KBM-7 (cell line): ENCODE results near the gene CHSY1.

Source experiments
- DNase-seq: peaks from one replicate; pipeline ENCODE4 v3.0.0-alpha.2; 2015
- in situ Hi-C: fragments of 300-500 bp; cut with MboI; formaldehyde crosslinking; loops from 2 replicates; pipeline ENCODE4 v1.14.3; 2020; ENCODE audit warnings: low sequenced_read_pairs, low pct_unique_long_range_greater_than_20kb, mixed read lengths

Gene CHSY1

DNA sequence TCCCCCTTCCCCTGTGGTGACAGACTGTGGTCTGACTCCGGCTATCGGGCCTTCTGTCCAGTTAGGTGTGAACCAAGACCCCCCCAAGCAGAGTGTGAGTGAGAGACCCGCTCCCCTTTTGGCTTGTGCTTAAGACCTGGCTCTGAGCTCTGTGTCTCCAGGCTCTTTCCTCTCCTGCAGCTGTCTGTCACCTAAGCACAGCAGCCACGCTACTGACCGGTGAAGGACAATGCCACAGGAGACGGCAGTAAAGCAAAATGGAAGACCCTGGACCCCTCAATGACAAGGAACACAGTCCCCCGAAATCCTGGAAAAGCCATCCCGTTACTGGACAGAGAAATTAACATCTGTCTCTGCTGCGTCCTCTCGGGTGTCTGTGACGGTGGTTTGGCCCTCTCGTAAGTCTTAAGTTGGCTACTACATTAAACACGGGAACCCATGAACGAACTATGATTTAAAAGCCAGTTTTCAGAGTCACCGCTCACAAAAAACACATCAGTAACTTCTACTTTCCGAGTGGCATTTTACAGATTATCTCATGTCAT lies 53.7 kb downstream of the CHSY1 start:
- DNase-seq: no peak
- in situ Hi-C loops: no loop called here

- no peak for DNase-seq
- in situ Hi-C loops: no loop called here
These were observed 57.2 kb downstream of the CHSY1 start for GRCh38 chr15:101194546-101195125.

DNA sequence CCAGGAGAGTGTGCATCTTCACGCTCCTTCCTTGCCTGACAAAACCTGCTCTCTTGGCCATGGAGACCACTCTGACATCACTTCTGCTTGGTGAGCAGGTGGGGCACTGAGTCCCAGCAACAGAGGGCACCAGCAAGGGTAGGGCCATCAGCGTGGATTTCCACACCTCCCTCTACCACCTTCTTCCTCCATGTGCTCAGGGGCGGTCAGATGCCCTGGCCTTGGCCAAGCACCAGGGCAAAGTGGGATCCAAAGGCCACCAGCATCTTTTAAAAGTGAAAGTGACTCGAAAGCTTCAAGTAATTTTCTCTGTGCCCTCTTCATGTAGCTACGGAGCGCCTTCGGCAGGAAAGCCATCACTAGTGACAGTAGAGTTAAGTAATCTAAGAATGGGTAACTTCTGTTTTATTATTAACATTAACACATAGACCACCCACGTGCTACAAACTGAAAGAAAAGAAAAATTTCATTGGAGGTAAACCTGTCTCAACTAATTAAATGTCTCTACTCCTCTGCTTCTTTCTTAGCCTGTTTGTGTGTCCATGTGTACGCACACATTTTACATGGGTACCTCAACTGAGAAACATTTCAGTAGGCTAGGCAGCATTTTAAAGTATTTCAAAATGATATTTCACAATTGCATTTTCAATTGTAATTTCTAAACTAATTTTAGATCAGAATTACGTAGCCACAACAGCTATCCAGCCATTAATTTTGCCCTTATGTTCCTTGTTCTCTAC lies 57.9 kb downstream of the CHSY1 start:
- in situ Hi-C loops: no loop called here
- no peak for DNase-seq

- in situ Hi-C loops: no loop called here
These were observed 58.7 kb downstream of the CHSY1 start for GRCh38 chr15:101193120-101193644.

GRCh38 chr15:101192081-101192480 lies 59.8 kb downstream of the CHSY1 start:
- no peak for DNase-seq
- in situ Hi-C loops: no loop called here

More at GRCh38 chr15:101193120-101193644, 58.7 kb downstream of the CHSY1 start:
- DNase-seq: no peak

- in situ Hi-C loops: no loop called here
- no peak for DNase-seq
These were observed 60.6 kb downstream of the CHSY1 start for GRCh38 chr15:101191242-101191641.

GRCh38 chr15:101190092-101190595 lies 61.7 kb downstream of the CHSY1 start:
- in situ Hi-C loops: no loop called here
- DNase-seq: no peak

DNA sequence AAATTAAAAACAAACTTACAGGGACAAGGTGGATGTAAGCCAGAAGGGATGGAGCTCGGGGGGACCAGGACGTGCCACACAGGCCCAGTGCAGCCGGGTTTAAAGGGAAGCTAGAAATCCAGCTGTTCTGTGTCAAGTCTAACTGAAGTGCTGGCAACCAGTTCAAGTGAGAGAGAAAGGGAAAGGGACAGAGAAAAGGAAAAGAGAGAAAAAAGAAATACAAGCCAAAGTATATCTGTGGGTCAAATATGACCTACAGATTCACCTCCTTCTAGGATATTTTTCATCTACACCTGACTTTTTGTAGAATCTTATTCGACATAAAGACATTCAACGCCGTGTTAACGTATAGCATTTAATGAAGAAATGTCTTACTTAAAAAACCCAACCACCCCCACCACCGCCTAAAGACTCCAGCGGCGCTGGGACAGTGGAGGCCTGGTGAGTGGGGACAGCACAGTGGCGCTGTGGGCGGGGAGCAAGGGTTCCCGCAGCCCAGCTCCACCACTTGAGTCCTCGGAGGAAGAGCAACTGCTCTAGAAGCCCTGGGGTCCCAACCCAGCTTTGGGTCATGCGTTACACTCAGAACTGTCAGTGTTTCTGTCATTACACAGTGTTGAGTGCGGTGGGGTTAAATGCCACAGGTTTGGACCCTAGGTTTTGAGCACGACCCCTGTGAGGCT lies 62.3 kb downstream of the CHSY1 start:
- in situ Hi-C loops: no loop called here
- DNase-seq: no peak

- DNase-seq: no peak
- in situ Hi-C loops: no loop called here
These were observed 63.0 kb downstream of the CHSY1 start for GRCh38 chr15:101188637-101189408.

GRCh38 chr15:101187820-101188636 lies 63.8 kb downstream of the CHSY1 start:
- in situ Hi-C loops: no loop called here
- no peak for DNase-seq

GRCh38 chr15:101185770-101186169 lies 66.1 kb downstream of the CHSY1 start:
- in situ Hi-C loops: no loop called here
- DNase-seq: no peak

DNA sequence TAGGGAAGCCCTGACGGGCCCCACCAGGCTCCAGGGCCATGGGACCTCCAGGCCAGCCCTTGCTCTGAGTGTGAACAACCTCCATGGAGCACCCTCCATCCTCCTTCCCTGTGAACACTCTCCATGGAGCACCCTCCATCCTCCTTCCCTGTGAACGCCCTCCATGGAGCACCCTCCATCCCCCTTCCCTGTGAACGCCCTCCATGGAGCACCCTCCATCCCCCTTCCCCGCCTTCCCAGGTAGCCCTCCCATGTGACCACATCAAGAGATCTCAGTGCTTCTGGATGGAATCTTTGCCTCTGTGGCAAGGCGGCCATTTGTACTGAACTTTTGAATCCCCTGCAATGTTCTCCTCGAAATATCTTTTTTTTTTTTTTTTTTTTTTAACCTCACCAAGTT lies 66.5 kb downstream of the CHSY1 start:
- no peak for DNase-seq
- in situ Hi-C loops: no loop called here

- in situ Hi-C loops: no loop called here
- no peak for DNase-seq
These were observed 67.0 kb downstream of the CHSY1 start for GRCh38 chr15:101184830-101185229.

DNA sequence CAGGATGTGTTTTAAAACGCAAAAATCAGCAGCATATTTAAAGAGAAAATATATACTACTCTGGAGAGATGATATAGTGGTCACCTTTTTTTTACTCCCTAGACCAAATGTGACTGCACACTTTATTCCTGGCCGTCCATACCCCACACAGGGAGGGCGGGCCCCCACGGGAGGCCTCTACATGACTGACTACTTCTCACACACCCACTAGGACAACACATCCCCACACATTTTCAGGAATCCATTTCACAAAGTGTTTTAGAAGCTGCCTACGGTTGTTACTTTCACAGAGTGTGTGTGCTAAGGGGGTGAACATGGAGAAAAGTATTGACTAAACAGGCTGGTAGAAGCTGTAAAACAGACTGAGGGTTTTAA lies 67.9 kb downstream of the CHSY1 start:
- in situ Hi-C loops: no loop called here

DNA sequence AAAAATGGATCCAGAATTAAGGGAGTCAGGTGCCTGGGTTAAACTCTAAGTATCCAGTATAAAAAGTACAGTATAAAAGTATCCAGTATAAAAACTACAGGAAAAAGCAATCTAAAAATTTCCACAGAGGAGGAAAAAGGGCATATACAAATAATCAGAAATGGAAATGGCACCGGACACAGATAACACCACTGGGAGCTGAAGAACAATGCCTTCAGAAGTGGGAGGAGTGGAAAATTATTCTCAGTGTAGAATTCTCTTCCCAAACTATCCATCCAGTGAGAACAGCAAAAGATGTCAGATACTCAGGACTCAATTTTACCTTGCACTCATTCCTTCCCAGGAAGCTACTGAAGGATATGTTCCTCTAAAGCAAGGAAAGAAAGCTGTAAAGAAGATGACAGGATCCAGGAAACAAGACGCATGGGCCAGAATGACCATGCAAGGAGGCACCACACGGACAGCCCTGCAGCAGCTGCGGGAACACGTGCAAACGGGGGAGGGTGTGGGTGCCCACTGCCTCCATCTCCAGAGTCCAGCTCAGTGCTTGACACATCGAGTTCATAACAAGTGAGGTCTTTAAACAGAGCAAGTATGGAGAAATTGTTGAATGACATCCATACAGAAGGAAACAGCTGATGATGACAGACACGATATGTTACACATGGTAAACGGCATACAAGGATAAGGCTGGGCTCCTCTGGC lies 68.5 kb downstream of the CHSY1 start:
- DNase-seq: no peak
- in situ Hi-C loops: no loop called here

More for the DNA sequence above, 67.9 kb downstream of the CHSY1 start:
- no peak for DNase-seq

DNA sequence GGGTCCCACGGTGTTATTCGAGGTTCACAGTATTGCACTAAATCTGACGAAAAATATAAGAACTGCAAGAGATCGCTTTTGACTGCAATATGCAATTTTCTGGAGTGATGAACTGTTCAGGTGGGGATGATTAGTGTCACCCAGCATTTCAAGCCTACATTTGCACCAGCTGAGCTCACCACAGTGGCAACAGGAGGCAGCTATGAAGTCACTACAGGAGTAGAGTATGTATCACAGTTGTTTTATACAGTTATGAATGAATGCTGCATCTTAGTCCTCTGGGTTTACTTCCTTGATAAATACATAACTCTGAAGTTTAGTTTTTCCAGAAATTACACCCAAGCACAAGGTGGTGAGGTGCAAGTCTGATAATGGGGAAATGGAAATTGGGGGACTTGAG lies 69.6 kb downstream of the CHSY1 start:
- in situ Hi-C loops: no loop called here
- DNase-seq: no peak

DNA sequence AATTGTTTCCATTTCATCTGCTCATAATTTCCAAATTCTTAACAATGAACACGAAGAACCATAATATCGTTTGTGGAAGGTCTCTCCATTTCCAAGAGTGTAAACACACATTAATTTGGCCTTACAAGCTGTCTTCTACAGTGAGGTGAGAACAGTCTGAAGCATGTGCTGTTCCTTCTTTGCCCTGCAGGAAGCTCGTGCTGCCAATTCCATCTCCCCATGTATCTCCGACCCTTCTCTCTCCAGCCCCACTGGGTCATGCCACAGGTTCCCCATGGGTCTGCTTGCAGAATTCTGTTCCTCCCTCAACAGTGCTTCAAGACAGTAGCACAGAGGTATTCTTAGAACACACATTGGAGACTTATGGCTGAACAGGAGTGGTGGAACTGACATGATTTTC lies 70.5 kb downstream of the CHSY1 start:
- in situ Hi-C loops: no loop called here
- DNase-seq: no peak
